Heart right ventricle (tissue), 16 donors: ENCODE results near the gene NMNAT3. TPM values are rescaled to one million over a fixed set of nuclear protein-coding genes. Genes with fewer than 3 reads are reported as not detected.

Experiments used
- ATAC-seq, 8 donors: fragments of 200-7000 bp; cut with Tn5 transposase; one replicate each; pipeline ENCODE4 v1.9.1; 2020; ENCODE audit warnings: mild to moderate bottlenecking in 8 of 8, moderate library complexity in 8 of 8, moderate number of reproducible peaks in 1 of 8
- DNase-seq, 2 donors: peaks; one replicate each; pipeline ENCODE4 v3.0.0-alpha.2; 2020
- H3K27ac ChIP-seq, 10 donors: fragments of 200-600 bp; sonication (generic) in 2 of 10; one replicate each; pipeline versions ENCODE4 v1.5.0 to v1.8.0; 2020 to 2022; ENCODE audit warnings: mild to moderate bottlenecking in 3 of 10
- H3K27me3 ChIP-seq, 7 donors: fragments of 200-600 bp; one replicate each; pipeline ENCODE4 v1.8.0; 2021 to 2022; ENCODE audit warnings: mild to moderate bottlenecking in 2 of 7
- H3K36me3 ChIP-seq, 9 donors: fragments of 200-600 bp; sonication (generic) in 1 of 9; one replicate each; pipeline versions ENCODE4 v1.5.0 to v1.8.0; 2020 to 2022; ENCODE audit warnings: mild to moderate bottlenecking in 2 of 9
- H3K4me1 ChIP-seq, 9 donors: fragments of 200-600 bp; sonication (generic) in 1 of 9; one replicate each; pipeline versions ENCODE4 v1.5.0 to v1.8.0; 2020 to 2022; ENCODE audit warnings: mild to moderate bottlenecking in 4 of 9
- H3K4me3 ChIP-seq, 10 donors: fragments of 200-600 bp; sonication (generic) in 2 of 10; one replicate each; pipeline versions ENCODE4 v1.5.0 to v1.8.0; 2020 to 2022; ENCODE audit warnings: mild to moderate bottlenecking in 7 of 10, moderate library complexity in 2 of 10
- H3K9me3 ChIP-seq, 11 donors: fragments of 200-600 bp in 10 of 11; sonication (generic) in 2 of 11; one replicate each; pipeline versions ENCODE4 v1.5.0 to v1.8.0; 2013 to 2022; ENCODE audit warnings: mild to moderate bottlenecking in 2 of 11, control low read depth in 1 of 11, moderate library complexity in 1 of 11
- WGBS, 2 donors: extraction: QIAGEN DNeasy Blood & Tissue Kit; methylation state at CpG; one replicate each; pipeline ENCODE4 v1.1.7; 2013; ENCODE audit warnings: inconsistent platforms in 1 of 2; 5-methylcytosine and 5-hydroxymethylcytosine counted together
- intact Hi-C, 10 donors: fragments of 100-400 bp; cut with DNase I; formaldehyde crosslinking; loops; one replicate each; pipeline versions ENCODE4 v1.11.1 to v1.14.2; 2022
- polyA plus RNA-seq, 2 donors: library from polyadenylated mRNA; stranded (reverse); fragments of 200-250 nt; gene quantifications; one replicate each; pipeline ENCODE4 v1.2.3, GENCODE V29; 2013
- total RNA-seq, 10 donors: library from RNA; stranded (reverse); fragmentation: NEBNext Ultra II Directional in 3 of 10; extraction: Animal tissue kit (Norgen Biotek cat#: 25700) in 3 of 10; gene quantifications; one replicate each; pipeline versions ENCODE4 v1.2.1 to v1.2.4, GENCODE V29; 2021 to 2023
- TF ChIP-seq, protein P1 (sequence below), 9 donors: fragments of 200-600 bp; sonication (generic) in 2 of 9; IDR thresholded peaks; one replicate each; pipeline versions ENCODE4 v1.5.0 to v1.8.0; 2021 to 2022; ENCODE audit warnings: antibody characterized with exemption in 9 of 9, mild to moderate bottlenecking in 5 of 9, moderate library complexity in 1 of 9
- donor health status: Arrhythmogenic right ventricular cardiomyopathy.
- donor health status: ischemic (EF 13 %, LVEDD 7.1; RV severe dilation, severe dysfunction).
- donor health status: healthy with polysubstance abuse.
- donor health status: DM: no; HTN: yes; CAD: no.
- donor health status: DM: no; HTN: no; CAD: no.
- donor health status: ischemic (EF 25% LVEDD 6.9; RV normal size, moderate dysfunction).
- donor health status: ischemic (EF 25% LVEDD 5.7; RV mildly dilated, moderate dysfunction).
- donor health status: healthy.
- donor health status: DM: yes; HTN: yes; CAD: no.
- donor health status: Ischemic cardiomyopathy.
- donor health status: ischemic (EF 35%, LVEDD 5.7; RV mildly dilated, moderate dysfunction).
- donor health status: nonischemic (EF 11% LVEDD 7.7; RV severe dilation, severe dysfunction).
- donor health status: DM: yes; HTN: yes; CAD: no.
- donor health status: PGD.
- donor health status: ischemic (EF 29% LVEDD 5.4; RV normal size, mild dysfunction).
- donor health status: nonischemic (EF 23%, LVEDD 6.1; RV moderate dilation, normal function).

The NMNAT3 gene
- total and polyA plus RNA-seq, 12 donors, result 6.2 to 15.3 (median 12.7) TPM

- Histone ChIP-seq H3K9me3 (no peaks in the 10 kb centered on the region), H3K4me1 (peaks cover 0 to 18% (median 4%) of the 10 kb centered on the region in 9 donors), H3K27ac (no peak overlapping the region), H3K36me3 (peaks cover 0 to 6% (median 0%) of the 10 kb centered on the region in 9 donors), H3K4me3 (no peak overlapping the region), H3K27me3 (no peaks in the 10 kb centered on the region)
- 94 to 95% methylated on average over 3 of the region's 3 CpGs for WGBS, 2 donors
- ATAC-seq (no peak), DNase-seq (no peak)
- intact Hi-C loops, result no loop called here
- TF ChIP-seq, protein P1, sequence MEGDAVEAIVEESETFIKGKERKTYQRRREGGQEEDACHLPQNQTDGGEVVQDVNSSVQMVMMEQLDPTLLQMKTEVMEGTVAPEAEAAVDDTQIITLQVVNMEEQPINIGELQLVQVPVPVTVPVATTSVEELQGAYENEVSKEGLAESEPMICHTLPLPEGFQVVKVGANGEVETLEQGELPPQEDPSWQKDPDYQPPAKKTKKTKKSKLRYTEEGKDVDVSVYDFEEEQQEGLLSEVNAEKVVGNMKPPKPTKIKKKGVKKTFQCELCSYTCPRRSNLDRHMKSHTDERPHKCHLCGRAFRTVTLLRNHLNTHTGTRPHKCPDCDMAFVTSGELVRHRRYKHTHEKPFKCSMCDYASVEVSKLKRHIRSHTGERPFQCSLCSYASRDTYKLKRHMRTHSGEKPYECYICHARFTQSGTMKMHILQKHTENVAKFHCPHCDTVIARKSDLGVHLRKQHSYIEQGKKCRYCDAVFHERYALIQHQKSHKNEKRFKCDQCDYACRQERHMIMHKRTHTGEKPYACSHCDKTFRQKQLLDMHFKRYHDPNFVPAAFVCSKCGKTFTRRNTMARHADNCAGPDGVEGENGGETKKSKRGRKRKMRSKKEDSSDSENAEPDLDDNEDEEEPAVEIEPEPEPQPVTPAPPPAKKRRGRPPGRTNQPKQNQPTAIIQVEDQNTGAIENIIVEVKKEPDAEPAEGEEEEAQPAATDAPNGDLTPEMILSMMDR (IDR thresholded peaks at IDR 0.05), result no peak
Observed at GRCh38 chr3:139657936-139658335, 19.8 kb downstream of the NMNAT3 start.

GRCh38 chr3:139657434-139657833 is 20.3 kb downstream of the NMNAT3 start:
- TF ChIP-seq, protein P1 (IDR thresholded peaks at IDR 0.05), result no peak
- H3K27me3 ChIP-seq, result no peaks in the 10 kb centered on the region
- no peak for DNase-seq
- WGBS, 2 donors, result 96 to 100% methylated on average over 3 of the region's 3 CpGs
- H3K4me1 ChIP-seq, result peaks cover 0 to 21% (median 5%) of the 10 kb centered on the region in 9 donors
- intact Hi-C loops, result no loop called here
- H3K36me3 ChIP-seq, result peaks cover 0 to 6% (median 0%) of the 10 kb centered on the region in 9 donors
- no peak overlapping the region for H3K27ac ChIP-seq
- no peak overlapping the region for H3K4me3 ChIP-seq
- H3K9me3 ChIP-seq, result no peaks in the 10 kb centered on the region
- no peak for ATAC-seq

DNA sequence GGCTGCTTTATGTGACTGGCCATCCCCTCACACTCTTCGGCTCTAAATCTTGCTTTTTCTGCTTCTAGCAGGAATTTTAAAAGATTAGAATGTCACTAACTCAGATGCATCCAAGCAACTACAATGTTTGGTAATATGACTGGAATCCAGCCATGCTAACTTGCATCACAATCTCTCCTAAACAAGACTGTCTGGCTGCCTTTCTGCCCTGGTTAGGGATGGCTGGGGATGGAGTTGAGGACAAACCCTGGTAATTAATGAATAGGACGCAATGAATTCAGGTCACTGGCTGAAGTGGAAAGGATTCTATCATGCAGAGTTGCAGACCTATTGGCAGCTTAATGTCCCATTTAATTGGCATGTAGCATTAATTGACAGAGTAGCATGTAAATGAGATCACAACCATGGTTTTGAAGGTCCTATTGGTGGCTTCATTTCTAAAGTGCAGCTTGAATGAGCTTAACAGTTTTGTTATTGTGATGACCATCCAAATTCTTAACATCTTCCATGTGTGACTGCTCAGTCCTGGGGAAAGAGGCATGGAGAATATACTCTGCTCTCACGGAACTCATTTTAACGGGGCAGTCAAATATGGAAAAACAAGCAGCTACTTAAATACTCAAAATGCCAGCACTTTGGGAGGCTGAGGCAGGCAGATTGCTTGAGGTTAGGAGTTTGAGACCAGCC is 21.7 kb downstream of the NMNAT3 start:
- 78 to 83% methylated on average over 4 of the region's 4 CpGs for WGBS, 2 donors

GRCh38 chr3:139654637-139655365 is 23.0 kb downstream of the NMNAT3 start:
- TF ChIP-seq, protein P1 (IDR thresholded peaks at IDR 0.05), result no peak
- Histone ChIP-seq H3K27me3 (no peaks in the 10 kb centered on the region), H3K9me3 (no peaks in the 10 kb centered on the region), H3K4me3 (no peak overlapping the region), H3K36me3 (no peaks in the 10 kb centered on the region), H3K4me1 (peaks cover 0 to 21% (median 7%) of the 10 kb centered on the region in 9 donors), H3K27ac (no peak overlapping the region)
- ATAC-seq, result no peak
- 79 to 85% methylated on average over 6 of the region's 6 CpGs for WGBS, 2 donors
- DNase-seq, result peak in 1 of 2 donors; percentile 12
- intact Hi-C loops, result no loop called here

More for the DNA sequence above, 21.7 kb downstream of the NMNAT3 start:
- H3K9me3 ChIP-seq, result no peaks in the 10 kb centered on the region
- ATAC-seq, result peak in 7 of 8 donors; percentile 48 to 81 (median 69)
- TF ChIP-seq, protein P1 (IDR thresholded peaks at IDR 0.05), result no peak
- intact Hi-C loops, result no loop called here
- H3K4me1 ChIP-seq, result peaks cover 0 to 21% (median 7%) of the 10 kb centered on the region in 9 donors
- peaks cover 0 to 2% (median 0%) of the 10 kb centered on the region in 9 donors for H3K36me3 ChIP-seq
- DNase-seq, result peak in 1 of 2 donors; percentile 16
- H3K4me3 ChIP-seq, result no peak overlapping the region
- H3K27ac ChIP-seq, result no peak overlapping the region
- no peaks in the 10 kb centered on the region for H3K27me3 ChIP-seq
